H1 (cell line): ENCODE results near the gene ASIC5. TPM values are rescaled to one million over a fixed set of nuclear protein-coding genes. Genes with fewer than 3 reads are reported as not detected.

ENCODE experiments used
- CTCF ChIA-PET: fragments of 300-600 bp; sonication (Branson Sonifier 250); formaldehyde crosslinking; loops from one replicate; lab custom pipeline; 2021; ENCODE audit not compliant: partially characterized antibody; lab: Charles Lee
- POLR2A ChIA-PET: fragments of 300-600 bp; sonication (Branson Sonifier 250); formaldehyde crosslinking; loops from one replicate; lab custom pipeline; 2021; ENCODE audit warnings: inconsistent platforms; ENCODE audit not compliant: partially characterized antibody; lab: Charles Lee
- DNase-seq, 2 experiments: peaks; one replicate each; pipeline versions ENCODE4 v3.0.0 to v3.0.0-alpha.2; 2010 to 2022; ENCODE audit warnings: low spot score in 2 of 2, low read depth in 1 of 2, mixed read lengths in 1 of 2
- FAIRE-seq: peaks from 2 replicates; lab custom pipeline; 2011; peaks lifted over from hg19 to GRCh38; lab: Jason Lieb, UNC
- H2AFZ ChIP-seq: 2 replicates; pipeline ENCODE4 v1.8.1; 2012; ENCODE audit warnings: low read length, inconsistent platforms
- H2AK5ac ChIP-seq: 2 replicates; pipeline ENCODE4 v1.6.1; 2013; ENCODE audit warnings: low read depth, low read length
- H2BK120ac ChIP-seq: replicated peaks from 2 replicates; pipeline ENCODE3; 2013; ENCODE audit warnings: low read depth, low read length, inconsistent platforms
- H2BK12ac ChIP-seq: 2 replicates; pipeline ENCODE4 v1.6.1; 2013; ENCODE audit warnings: low read depth, low read length
- H2BK15ac ChIP-seq: 2 replicates; pipeline ENCODE4 v1.6.1; 2013; ENCODE audit warnings: low read length
- H2BK20ac ChIP-seq: 2 replicates; pipeline ENCODE4 v1.6.1; 2013; ENCODE audit warnings: low read length
- H2BK5ac ChIP-seq: 2 replicates; pipeline ENCODE4 v1.6.1; 2013; ENCODE audit warnings: low read depth, low read length
- H3K14ac ChIP-seq: 2 replicates; pipeline ENCODE4 v1.6.1; 2013; ENCODE audit warnings: inconsistent platforms; ENCODE audit not compliant: insufficient read length
- H3K18ac ChIP-seq: 2 replicates; pipeline ENCODE4 v1.6.1; 2013; ENCODE audit warnings: low read length; ENCODE audit errors: extremely low read depth
- H3K23ac ChIP-seq: 2 replicates; pipeline ENCODE4 v1.6.1; 2013; ENCODE audit warnings: inconsistent platforms; ENCODE audit not compliant: insufficient read length
- H3K23me2 ChIP-seq: 2 replicates; pipeline ENCODE4 v1.6.1; 2013; ENCODE audit warnings: low read depth, low read length
- H3K27ac ChIP-seq: 2 replicates; pipeline ENCODE4 v1.6.1; 2011; ENCODE audit warnings: low read depth, low read length, inconsistent platforms
- H3K27me3 ChIP-seq, 4 experiments: replicated peaks in 1 of 4; 1 replicate in 1 of 4; 2 replicates in 3 of 4; pipeline versions ENCODE4 v1.6.1 to v1.8.1; 2011 to 2013; ENCODE audit warnings: low read length in 3 of 4, mild to moderate bottlenecking in 3 of 4, inconsistent platforms in 2 of 4, mixed read lengths in 2 of 4, moderate library complexity in 1 of 4; ENCODE audit not compliant: control insufficient read depth in 3 of 4, insufficient read depth in 3 of 4; ENCODE audit errors: extremely low read depth in 1 of 4
- H3K36me3 ChIP-seq, 4 experiments: 2 replicates each; pipeline versions ENCODE4 v1.6.1 to v1.8.1; 2011 to 2013; ENCODE audit warnings: mild to moderate bottlenecking in 4 of 4, low read length in 3 of 4, moderate library complexity in 2 of 4, control low read depth in 1 of 4, inconsistent platforms in 1 of 4; ENCODE audit not compliant: insufficient read depth in 4 of 4, control insufficient read depth in 2 of 4
- H3K4ac ChIP-seq: replicated peaks from 2 replicates; pipeline ENCODE3; 2013; ENCODE audit warnings: low read length, low read depth, mixed read lengths, inconsistent platforms; ENCODE audit not compliant: insufficient read length
- H3K4me1 ChIP-seq, 4 experiments: replicated peaks in 1 of 4; 1 replicate in 1 of 4; 2 replicates in 3 of 4; pipeline versions ENCODE4 v1.6.1 to v1.8.1; 2011 to 2013; ENCODE audit warnings: low read length in 3 of 4, inconsistent platforms in 2 of 4, mixed read lengths in 1 of 4; ENCODE audit not compliant: insufficient read depth in 4 of 4, control insufficient read depth in 3 of 4
- H3K4me2 ChIP-seq, 2 experiments: 2 replicates each; pipeline versions ENCODE4 v1.6.1 to v1.8.1; 2011 to 2013; ENCODE audit warnings: low read depth in 2 of 2, low read length in 2 of 2, control low read depth in 1 of 2, inconsistent platforms in 1 of 2, mild to moderate bottlenecking in 1 of 2; ENCODE audit not compliant: insufficient read depth in 1 of 2
- H3K4me3 ChIP-seq, 4 experiments: fragments of 200-600, 300-600 bp in 1 of 4; sonication (generic), shearing (Covaris generic), sonication (Bioruptor Twin) in 1 of 4; 2 replicates each; pipeline versions ENCODE4 v1.5.1 to v1.8.1; 2011 to 2016; ENCODE audit warnings: low read length in 4 of 4, low read depth in 3 of 4, control low read depth in 2 of 4, inconsistent platforms in 2 of 4, mild to moderate bottlenecking in 2 of 4, mixed read lengths in 1 of 4, moderate library complexity in 1 of 4; ENCODE audit not compliant: insufficient read depth in 2 of 4; ENCODE audit errors: extremely low read depth in 1 of 4
- H3K56ac ChIP-seq: replicated peaks from 2 replicates; pipeline ENCODE3; 2013; ENCODE audit warnings: low read depth, mild to moderate bottlenecking, mixed read lengths, low read length, inconsistent platforms; ENCODE audit not compliant: insufficient read length
- H3K79me1 ChIP-seq: 2 replicates; pipeline ENCODE4 v1.6.1; 2013; ENCODE audit warnings: low read depth, low read length, control low read depth
- H3K79me2 ChIP-seq, 2 experiments: 2 replicates each; pipeline versions ENCODE4 v1.6.1 to v1.8.1; 2012 to 2013; ENCODE audit warnings: low read length in 2 of 2, mild to moderate bottlenecking in 2 of 2, inconsistent platforms in 1 of 2; ENCODE audit not compliant: insufficient read depth in 2 of 2, control insufficient read depth in 1 of 2
- H3K9ac ChIP-seq, 4 experiments: replicated peaks in 1 of 4; 1 replicate in 1 of 4; 2 replicates in 3 of 4; pipeline versions ENCODE4 v1.6.1 to v1.8.1; 2011 to 2013; ENCODE audit warnings: low read depth in 3 of 4, low read length in 3 of 4, control low read depth in 2 of 4, mild to moderate bottlenecking in 2 of 4, moderate library complexity in 2 of 4, inconsistent platforms in 1 of 4; ENCODE audit errors: extremely low read depth in 1 of 4
- H3K9me3 ChIP-seq, 2 experiments: 2 replicates each; pipeline versions ENCODE4 v1.6.1 to v1.8.1; 2012 to 2013; ENCODE audit warnings: mild to moderate bottlenecking in 2 of 2, moderate library complexity in 2 of 2, control low read depth in 1 of 2, inconsistent platforms in 1 of 2, low read depth in 1 of 2, low read length in 1 of 2, mixed read lengths in 1 of 2; ENCODE audit not compliant: insufficient read depth in 2 of 2
- H4K20me1 ChIP-seq, 2 experiments: replicated peaks in 1 of 2; 2 replicates each; pipeline versions ENCODE3 to v1.8.1; 2011 to 2013; ENCODE audit warnings: inconsistent platforms in 2 of 2, low read length in 2 of 2, mild to moderate bottlenecking in 1 of 2; ENCODE audit not compliant: insufficient read depth in 2 of 2, control insufficient read depth in 1 of 2
- H4K5ac ChIP-seq: 2 replicates; pipeline ENCODE4 v1.6.1; 2013; ENCODE audit warnings: low read length, low read depth, mixed read lengths, inconsistent platforms; ENCODE audit not compliant: insufficient read length
- H4K8ac ChIP-seq: 2 replicates; pipeline ENCODE4 v1.8.0; 2013; ENCODE audit warnings: mild to moderate bottlenecking, moderate library complexity, low read length, inconsistent platforms; ENCODE audit not compliant: insufficient read depth; ENCODE audit errors: extremely low read depth
- H4K91ac ChIP-seq: replicated peaks from 2 replicates; pipeline ENCODE3; 2013; ENCODE audit warnings: low read length, mixed read lengths, inconsistent platforms; ENCODE audit not compliant: insufficient read length
- KDM5A ChIP-seq: fragments of 200-600 bp; IDR thresholded peaks from 2 replicates; pipeline ENCODE4 v1.7.1; 2012; ENCODE audit warnings: mild to moderate bottlenecking, low read length, inconsistent platforms, mixed read lengths
- NRF1 ChIP-seq: IDR thresholded peaks from 2 replicates; pipeline ENCODE4 v1.6.1; 2011; ENCODE audit warnings: mild to moderate bottlenecking, low read depth, low read length, improper control_type of control experiment
- PHF8 ChIP-seq: fragments of 200-600 bp; sonication (generic); conservative IDR thresholded peaks from 2 replicates; pipeline ENCODE4 v1.7.1; 2012; ENCODE audit warnings: low read depth, mild to moderate bottlenecking, inconsistent platforms, low read length, moderate library complexity
- SP4 ChIP-seq: IDR thresholded peaks from 2 replicates; pipeline ENCODE4 v1.6.1; 2012; ENCODE audit warnings: low read length, inconsistent platforms
- WGBS, 2 experiments: shearing (Covaris generic) in 1 of 2; methylation state at CpG; one replicate each; pipeline versions ENCODE4 v1.1.6 to v1.1.7; 2013 to 2015; ENCODE audit warnings: low lambda C conversion rate in 2 of 2, mixed read lengths in 2 of 2, inconsistent platforms in 1 of 2, low coverage in 1 of 2, missing lambda C conversion rate in 1 of 2; ENCODE audit not compliant: insufficient replicate concordance in 2 of 2, insufficient coverage in 1 of 2, insufficient read length in 1 of 2; ENCODE audit errors: extremely low coverage in 1 of 2, missing lambda C conversion rate in 1 of 2; 5-methylcytosine and 5-hydroxymethylcytosine counted together
- polyA plus RNA-seq, 7 experiments: library from polyadenylated mRNA; depleted of rRNA in 3 of 7; stranded (reverse) in 5 of 7; unstranded in 2 of 7; fragments of >200 nt in 5 of 7; fragments of 200-250 nt in 2 of 7; gene quantifications; 1 replicate in 5 of 7; 2 replicates in 1 of 7; 4 replicates in 1 of 7; pipeline versions ENCODE4 v1.2.1 to v1.2.3, GENCODE V29; 2011 to 2013; ENCODE audit warnings: missing spikeins in 2 of 7, mixed read lengths in 2 of 7
- total RNA-seq: library from RNA; stranded (reverse); fragmentation: NEBNext Ultra II Directional; extraction: Animal tissue kit (Norgen Biotek cat#: 25700); gene quantifications from 2 replicates; pipeline ENCODE4 v1.2.1, GENCODE V29; 2021
- TF ChIP-seq, protein P1 (sequence below): IDR thresholded peaks from 2 replicates; pipeline ENCODE4 v1.6.1; 2012; ENCODE audit warnings: low read length, inconsistent platforms

The ASIC5 gene
- total and polyA plus RNA-seq, 2 of the 8 experiments (the other 6 are each of a cell fraction or from before 2014, with no cell fraction given) = not detected

DNA sequence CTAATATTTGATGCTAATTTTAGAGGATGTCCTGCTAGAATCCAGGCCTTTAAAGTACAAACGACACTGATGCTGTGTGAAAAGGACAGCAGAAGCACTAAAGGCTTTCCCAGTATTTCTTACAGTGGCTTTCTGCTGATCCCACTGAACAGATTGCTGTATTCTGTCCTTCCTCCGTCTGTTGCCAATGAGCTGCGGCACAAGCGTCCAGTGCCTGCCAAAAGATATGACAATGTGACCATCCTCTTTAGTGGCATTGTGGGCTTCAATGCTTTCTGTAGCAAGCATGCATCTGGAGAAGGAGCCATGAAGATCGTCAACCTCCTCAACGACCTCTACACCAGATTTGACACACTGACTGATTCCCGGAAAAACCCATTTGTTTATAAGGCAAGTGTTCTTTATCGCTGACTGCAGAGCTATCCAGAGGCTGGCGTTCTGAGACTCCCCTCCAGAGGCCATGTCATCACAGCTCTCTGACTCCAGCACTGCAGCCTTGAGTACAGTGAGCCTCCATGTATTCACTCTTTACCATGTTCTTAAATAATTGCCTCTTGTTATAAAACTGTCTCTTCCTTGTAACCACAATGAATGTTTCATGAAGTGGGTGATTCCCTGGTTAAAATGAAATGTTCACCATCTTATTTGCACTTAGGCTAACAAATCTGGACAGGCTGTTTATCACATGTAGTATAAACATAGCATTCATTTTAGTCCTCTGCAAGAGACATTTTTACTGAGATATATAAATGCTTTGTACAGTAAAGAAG is 63.7 kb downstream of the ASIC5 start:
- ChIA-PET CTCF (interaction anchor here (1.2 kb wide), 1 partner anchor 15 kb away, joined by 6 read pairs; no protein-coding TSS in a partner anchor), POLR2A (no interaction called here)
- no peak overlapping the region for H4K91ac ChIP-seq
- no peaks in the 10 kb centered on the region for H3K36me3 ChIP-seq
- WGBS, 2 experiments = 90% methylated on average over 9 of the region's 9 CpGs; no CpG with 5 or more reads in 1 of the 2 experiments
- no peak overlapping the region for H3K18ac ChIP-seq
- H3K4me3 ChIP-seq = no peak overlapping the region
- H3K79me1 ChIP-seq = no peaks in the 10 kb centered on the region
- H2BK20ac ChIP-seq = no peak overlapping the region
- H3K79me2 ChIP-seq = no peaks in the 10 kb centered on the region
- no peak overlapping the region for H2BK12ac ChIP-seq
- no peak for FAIRE-seq
- H3K27ac ChIP-seq = no peak overlapping the region
- no peak overlapping the region for H3K4me2 ChIP-seq
- no peak for TF ChIP-seq PHF8
- TF ChIP-seq SP4 = no peak
- TF ChIP-seq, protein P1, sequence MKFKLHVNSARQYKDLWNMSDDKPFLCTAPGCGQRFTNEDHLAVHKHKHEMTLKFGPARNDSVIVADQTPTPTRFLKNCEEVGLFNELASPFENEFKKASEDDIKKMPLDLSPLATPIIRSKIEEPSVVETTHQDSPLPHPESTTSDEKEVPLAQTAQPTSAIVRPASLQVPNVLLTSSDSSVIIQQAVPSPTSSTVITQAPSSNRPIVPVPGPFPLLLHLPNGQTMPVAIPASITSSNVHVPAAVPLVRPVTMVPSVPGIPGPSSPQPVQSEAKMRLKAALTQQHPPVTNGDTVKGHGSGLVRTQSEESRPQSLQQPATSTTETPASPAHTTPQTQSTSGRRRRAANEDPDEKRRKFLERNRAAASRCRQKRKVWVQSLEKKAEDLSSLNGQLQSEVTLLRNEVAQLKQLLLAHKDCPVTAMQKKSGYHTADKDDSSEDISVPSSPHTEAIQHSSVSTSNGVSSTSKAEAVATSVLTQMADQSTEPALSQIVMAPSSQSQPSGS = no peak
- no peak for TF ChIP-seq NRF1
- no peak for TF ChIP-seq KDM5A
- no peak overlapping the region for H3K56ac ChIP-seq
- H2AK5ac ChIP-seq = no peak overlapping the region
- H3K9me3 ChIP-seq = no peaks in the 10 kb centered on the region
- no peak overlapping the region for H3K14ac ChIP-seq
- H2AFZ ChIP-seq = no peak overlapping the region
- no peak overlapping the region for H4K5ac ChIP-seq
- H3K4me1 ChIP-seq = peaks cover 0 to 2% (median 0%) of the 10 kb centered on the region in 4 experiments; a peak in 1 of 7 replicates
- no peak overlapping the region for H2BK5ac ChIP-seq
- H3K23ac ChIP-seq = no peak overlapping the region
- no peak overlapping the region for H3K4ac ChIP-seq
- H2BK15ac ChIP-seq = no peak overlapping the region
- H2BK120ac ChIP-seq = no peak overlapping the region
- H3K9ac ChIP-seq = no peak overlapping the region; a peak in 1 of 7 replicates
- H4K8ac ChIP-seq = no peak overlapping the region
- no peaks in the 10 kb centered on the region for H4K20me1 ChIP-seq
- DNase-seq = no peak
- H3K27me3 ChIP-seq = no peaks in the 10 kb centered on the region
- no peaks in the 10 kb centered on the region for H3K23me2 ChIP-seq
